HCEC 1CT (cell line): ENCODE results near the gene FMN2.

ENCODE experiments used
- DNase-seq: peaks from one replicate; pipeline ENCODE4 v3.0.0-alpha.2; 2017

Gene FMN2

DNA sequence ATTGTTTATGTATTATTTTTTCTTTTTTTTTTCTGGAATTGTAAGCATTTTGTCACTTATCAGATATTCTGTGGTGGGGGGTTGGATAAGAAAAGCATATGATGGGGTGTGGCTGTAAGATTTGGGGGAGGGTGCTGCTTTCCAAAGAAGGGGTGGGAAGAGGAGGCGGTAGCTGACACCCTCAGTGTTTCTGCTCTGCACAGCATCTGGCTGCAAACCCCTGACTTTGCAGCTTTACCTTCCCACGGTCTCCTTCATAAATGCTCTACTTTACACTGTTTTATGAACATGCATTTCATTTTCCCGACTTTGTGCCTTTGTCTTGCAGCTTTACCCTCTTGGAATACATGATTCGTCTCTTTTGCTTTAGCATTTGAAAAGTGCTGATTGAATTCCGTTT is 7.6 kb downstream of the FMN2 start:
- DNase-seq: peak; percentile 26

DNA sequence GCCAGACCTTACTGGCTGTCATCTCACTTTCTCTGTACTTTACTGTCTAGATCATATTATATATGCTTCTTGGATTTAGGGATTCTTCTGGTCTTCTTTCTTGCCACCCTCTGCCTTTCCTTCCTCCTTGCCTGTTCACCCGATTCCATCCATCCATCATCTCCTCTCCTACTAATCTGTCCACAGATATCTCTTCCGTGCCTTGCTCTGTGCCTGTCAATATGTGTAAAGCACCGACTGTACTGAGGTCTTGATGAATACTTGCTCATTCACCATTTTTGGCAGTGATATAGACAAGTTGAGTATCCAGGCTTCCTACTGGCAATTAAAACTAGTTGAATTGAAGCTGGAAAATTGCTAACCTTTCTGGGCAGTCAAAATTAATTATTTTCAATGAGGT is 8.1 kb downstream of the FMN2 start:
- peak; percentile 18 for DNase-seq

GRCh38 chr1:240100371-240100934 is 8.8 kb downstream of the FMN2 start:
- peak; percentile 82 for DNase-seq

GRCh38 chr1:240101306-240101705 is 9.6 kb downstream of the FMN2 start:
- DNase-seq: no peak

- DNase-seq: no peak
Measured at GRCh38 chr1:240101737-240102136, 10.1 kb downstream of the FMN2 start.

GRCh38 chr1:240104672-240105071 is 13.0 kb downstream of the FMN2 start:
- peak; percentile 16 for DNase-seq

DNA sequence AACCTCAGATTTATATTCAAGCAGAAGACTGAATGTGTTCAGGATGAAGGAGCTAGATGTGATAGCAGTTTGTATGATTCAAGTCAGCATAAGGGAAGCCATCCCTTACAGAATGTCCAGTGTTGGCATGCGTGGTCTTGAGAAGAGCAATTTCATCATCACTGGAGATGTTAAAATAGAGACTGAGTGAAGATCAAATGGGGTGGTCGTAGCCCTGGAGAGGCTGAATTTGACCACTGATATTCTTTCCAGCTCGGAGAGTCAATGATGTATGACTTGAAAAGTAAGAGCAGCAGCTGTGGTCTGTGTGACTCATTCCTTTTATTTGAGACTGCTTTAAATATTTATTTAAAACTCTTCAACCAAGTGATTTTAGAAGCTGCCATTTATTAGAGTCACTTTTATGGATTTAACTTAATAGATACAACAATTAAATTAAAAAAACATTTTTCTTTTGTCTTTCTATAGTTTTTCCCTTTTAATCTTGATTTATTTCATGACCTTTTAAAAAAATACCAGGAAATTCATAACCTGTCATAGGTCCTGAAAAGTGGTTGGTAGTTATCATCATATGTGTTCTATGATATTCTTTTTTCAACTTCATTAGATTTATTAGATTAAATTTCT is 15.5 kb downstream of the FMN2 start:
- peak; percentile 80 for DNase-seq

DNA sequence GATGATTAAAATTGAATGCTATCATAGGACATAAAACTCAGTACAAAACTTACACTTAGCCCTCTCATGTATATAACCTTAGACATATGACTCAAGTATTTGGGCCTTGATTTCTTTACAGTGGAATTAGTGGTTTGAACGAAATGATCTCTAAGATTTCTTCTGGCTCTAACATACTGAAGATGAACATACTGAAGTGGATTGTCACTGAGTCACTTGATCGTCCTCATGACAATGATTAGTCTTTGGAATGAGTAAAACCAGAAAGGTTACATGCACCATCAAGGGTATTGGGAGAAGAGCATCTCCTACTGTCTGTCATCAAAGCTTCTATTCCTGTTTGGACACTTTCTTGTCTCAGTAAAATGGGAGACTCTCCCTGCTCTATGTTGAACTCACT is 17.4 kb downstream of the FMN2 start:
- DNase-seq: peak; percentile 50

DNA sequence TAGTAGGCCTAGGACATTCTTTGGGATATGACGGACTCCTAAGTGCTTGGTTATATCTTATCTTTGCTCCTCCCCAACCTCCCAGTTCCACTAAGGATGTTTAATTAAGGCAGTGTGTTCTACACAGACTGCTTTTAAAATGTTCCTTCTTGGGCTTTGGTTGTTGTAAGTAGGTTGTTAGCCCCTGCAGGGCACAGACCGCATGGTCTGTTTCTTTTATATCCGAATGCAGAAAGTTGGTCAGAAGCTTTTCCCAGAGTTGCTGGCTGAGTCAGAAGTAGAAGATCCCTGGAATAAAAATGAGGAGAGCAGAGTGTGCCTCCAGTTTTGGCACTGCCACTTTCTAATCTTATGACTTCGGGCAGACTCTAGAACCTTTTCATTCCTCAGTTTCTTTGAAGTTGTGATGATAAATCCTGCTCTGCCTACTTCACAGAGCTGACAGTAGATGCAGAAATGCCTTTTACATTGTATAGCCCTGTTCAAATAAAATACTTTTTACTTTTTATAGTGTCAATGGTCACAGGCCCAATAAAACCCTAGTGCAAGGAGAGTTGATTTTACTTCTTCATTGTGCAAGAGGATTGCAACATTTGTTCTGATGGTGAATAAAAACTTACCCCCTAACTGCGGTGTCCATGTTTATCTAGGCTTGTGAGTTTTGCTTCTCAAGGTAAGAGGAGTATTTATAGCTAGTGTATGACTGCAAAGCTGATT is 18.4 kb downstream of the FMN2 start:
- DNase-seq: no peak

- DNase-seq: no peak
Measured at GRCh38 chr1:240111558-240111957, 19.9 kb downstream of the FMN2 start.

DNA sequence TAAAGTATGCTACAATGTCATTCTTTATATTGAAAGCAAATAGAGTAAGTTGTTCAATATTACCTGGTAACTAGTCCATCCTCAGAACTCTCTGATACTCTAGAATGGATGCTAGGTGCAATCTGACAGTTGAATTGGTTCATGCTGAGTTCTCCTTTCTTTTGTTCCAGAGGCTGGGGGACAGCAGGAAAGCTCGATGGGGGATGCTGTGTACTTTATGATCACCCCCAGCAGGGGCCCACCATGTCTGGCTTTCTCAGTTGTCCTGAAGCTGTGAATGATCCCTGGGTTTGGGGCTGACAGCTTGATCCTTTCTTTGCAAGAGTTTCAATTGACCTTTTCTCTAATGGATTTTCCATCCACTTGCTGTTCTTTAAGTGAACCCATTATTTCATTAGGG is 22.5 kb downstream of the FMN2 start:
- DNase-seq: no peak

GRCh38 chr1:240115831-240116230 is 24.1 kb downstream of the FMN2 start:
- DNase-seq: no peak

DNA sequence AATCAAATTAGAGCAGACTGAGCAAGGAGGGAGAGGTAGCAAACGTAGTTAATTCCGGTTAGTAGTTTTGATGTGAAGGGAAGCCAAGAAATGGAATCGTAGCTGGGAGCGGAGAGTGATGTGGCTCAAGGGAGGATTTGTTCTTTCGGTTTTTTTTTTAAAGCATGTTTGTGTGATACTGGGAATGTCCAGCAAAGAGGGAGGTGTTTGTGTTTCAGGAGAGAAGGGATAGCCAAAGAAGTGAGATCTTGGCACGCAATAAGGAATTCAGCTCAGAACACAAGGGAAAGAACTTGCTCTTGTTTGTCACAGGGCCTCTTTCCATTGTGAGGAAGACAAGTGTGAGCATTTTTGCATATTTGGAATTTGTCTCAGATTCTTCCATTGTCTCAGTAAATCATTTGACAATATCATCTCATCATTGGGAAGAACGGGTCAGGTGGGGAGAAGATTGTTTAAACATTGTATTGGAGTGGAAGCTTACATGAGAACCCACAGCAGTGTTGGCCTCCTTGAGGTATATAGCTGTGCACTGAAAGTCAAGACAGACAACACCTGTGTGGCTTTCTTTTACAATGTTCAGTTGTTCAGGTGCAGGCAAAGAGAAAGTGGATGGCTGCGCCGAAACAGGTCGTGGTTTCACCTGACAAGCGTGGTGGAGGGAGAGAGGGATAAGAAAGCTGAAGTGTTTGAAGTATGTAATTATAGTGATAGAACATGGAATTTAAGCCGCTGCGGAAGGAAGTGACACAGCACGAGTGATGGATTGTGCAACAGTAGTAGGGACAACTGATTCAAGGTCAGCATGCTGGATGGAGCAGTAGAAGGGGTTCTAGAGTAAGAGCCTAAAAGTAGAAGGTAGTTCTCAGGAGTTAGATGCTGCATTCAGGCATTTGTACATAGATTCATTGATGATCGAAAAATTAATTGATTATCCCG is 25.4 kb downstream of the FMN2 start:
- peak; percentile 37 for DNase-seq

- DNase-seq: no peak
Measured at GRCh38 chr1:240117930-240118329, 26.2 kb downstream of the FMN2 start.

GRCh38 chr1:240122639-240123613 is 31.2 kb downstream of the FMN2 start:
- DNase-seq: no peak

GRCh38 chr1:240126821-240127220 is 35.1 kb downstream of the FMN2 start:
- DNase-seq: peak; percentile 24

DNA sequence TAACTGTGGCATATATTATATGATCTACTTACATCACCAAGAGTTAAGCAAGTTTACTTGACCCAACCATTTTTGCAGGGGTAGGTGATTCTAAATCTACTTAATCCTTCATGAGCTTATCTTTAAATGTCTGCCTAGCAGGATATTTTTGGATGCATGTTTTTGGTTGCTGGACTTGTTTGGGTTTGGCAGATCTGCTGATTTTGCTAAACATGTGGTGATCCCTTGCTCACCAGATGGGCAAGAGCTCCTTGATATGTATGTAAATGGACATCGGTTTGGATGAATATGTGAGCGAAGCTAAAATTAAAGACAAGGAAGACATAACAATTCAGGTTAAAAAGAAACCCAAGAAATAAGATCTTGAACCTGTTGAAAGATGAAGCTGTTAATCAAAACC is 36.7 kb downstream of the FMN2 start:
- DNase-seq: no peak

DNA sequence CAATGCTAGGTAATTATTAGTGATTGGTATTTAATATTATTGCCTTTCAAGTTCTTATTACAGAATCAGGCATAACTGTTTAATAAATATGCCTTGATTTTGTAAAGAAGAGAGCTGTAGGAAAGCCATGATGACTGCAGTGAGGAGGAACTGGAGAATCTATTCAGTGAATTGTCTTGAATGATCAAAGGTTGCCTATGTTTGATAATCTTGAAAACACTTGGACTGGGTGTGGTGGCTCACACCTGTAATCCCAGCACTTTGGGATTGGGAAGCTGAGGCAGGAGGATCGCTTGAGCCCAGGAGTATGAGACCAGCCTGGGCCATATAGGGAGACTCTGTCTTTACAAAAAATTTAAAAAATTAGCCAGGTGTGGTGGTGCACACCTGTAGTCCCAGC is 42.4 kb downstream of the FMN2 start:
- DNase-seq: no peak

DNA sequence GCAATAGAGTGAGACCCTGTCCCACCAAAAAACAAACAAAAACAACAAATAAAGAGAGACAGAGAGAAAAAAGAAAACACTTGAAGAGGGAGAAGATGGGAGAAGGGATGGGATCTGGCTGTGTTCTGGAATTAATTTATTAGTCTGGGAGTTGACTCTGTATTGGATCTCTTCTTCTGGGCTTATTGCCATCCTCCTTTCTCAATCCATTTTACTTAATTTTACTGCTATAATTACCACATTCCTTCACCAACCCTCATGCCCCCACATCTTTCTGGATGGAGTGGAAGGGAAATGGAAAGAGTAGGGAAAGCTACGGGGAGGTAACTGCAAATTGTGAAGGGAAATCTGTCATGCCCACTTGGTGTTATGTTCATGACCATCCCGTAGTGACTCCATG is 42.9 kb downstream of the FMN2 start:
- no peak for DNase-seq

DNA sequence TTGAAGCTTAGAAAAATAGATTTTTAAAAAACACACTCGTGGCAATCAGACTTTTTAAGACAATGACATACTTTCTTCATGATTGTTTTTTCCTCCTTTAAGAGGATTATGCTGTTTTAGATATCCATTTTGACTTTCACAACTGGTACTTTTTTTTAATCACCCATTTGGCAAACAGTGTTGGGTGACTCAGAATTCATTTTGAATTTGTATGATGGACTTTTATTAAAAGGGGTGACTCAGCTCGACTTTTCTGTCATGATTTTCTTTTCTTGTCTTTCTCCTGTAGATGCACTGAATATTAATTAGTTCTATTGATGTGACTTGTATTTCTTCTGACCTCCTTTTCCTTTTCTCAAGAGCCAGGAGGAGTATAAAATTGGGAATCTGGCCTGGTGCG is 44.7 kb downstream of the FMN2 start:
- peak; percentile 50 for DNase-seq

- DNase-seq: no peak
Measured at GRCh38 chr1:240138867-240139266, 47.2 kb downstream of the FMN2 start.

DNA sequence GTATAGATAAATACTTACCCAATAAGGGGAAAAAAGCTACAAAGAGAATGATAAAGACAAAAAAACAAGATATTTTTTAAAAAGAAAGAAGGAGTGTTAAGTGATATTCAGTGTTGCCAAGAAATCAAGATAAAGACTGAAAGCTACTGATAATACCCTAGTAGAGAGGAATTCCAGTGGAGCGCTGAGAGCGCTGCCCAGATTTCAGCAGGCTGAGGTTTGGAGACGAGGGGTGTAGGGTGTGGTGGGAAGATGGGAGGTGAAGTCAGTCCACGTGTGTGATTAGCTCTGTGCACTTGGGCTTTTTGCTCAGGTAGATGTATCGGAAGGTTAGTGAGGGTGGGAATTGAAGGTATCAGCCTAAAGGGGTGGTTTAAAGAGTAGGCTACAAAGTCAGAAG is 47.8 kb downstream of the FMN2 start:
- DNase-seq: no peak
